Loucy (cell line): ENCODE measurements around the gene CSE1L.
A peak's percentile ranks its signal among the peaks of the same experiment; 100 is the strongest.

ENCODE experiments used
- H2AFZ ChIP-seq: fragments of 200-600 bp; sonication (generic); 2 replicates; pipeline ENCODE4 v1.6.0; 2016; ENCODE audit warnings: antibody characterized with exemption, mild to moderate bottlenecking, low read length, moderate library complexity
- H3F3A ChIP-seq: fragments of 200-600 bp; 2 replicates; pipeline ENCODE4 v1.6.0; 2016; ENCODE audit warnings: antibody characterized with exemption, low read depth, mild to moderate bottlenecking
- H3K27me3 ChIP-seq: fragments of 200-600 bp; sonication (generic); 2 replicates; pipeline ENCODE4 v1.6.1; 2014; ENCODE audit warnings: low read length, mild to moderate bottlenecking; ENCODE audit not compliant: insufficient read depth, poor library complexity, severe bottlenecking
- H3K36me3 ChIP-seq: fragments of 200-600 bp; sonication (generic); 2 replicates; pipeline ENCODE4 v1.6.1; 2016; ENCODE audit warnings: low read length; ENCODE audit not compliant: insufficient read depth
- H3K4me1 ChIP-seq: fragments of 200-600 bp; sonication (generic); 2 replicates; pipeline ENCODE4 v1.5.1; 2014; ENCODE audit warnings: low read length, mild to moderate bottlenecking; ENCODE audit not compliant: insufficient read depth, poor library complexity, severe bottlenecking
- H3K4me2 ChIP-seq: fragments of 200-600 bp; sonication (generic); 2 replicates; pipeline ENCODE4 v1.6.0; 2014; ENCODE audit warnings: antibody characterized with exemption, low read length, low read depth, mild to moderate bottlenecking; ENCODE audit not compliant: poor library complexity, severe bottlenecking
- H3K4me3 ChIP-seq: fragments of 200-600 bp; sonication (generic); 2 replicates; pipeline ENCODE4 v1.5.1; 2014; ENCODE audit warnings: low read length, mild to moderate bottlenecking, mixed read lengths; ENCODE audit not compliant: poor library complexity, severe bottlenecking
- H3K79me2 ChIP-seq: fragments of 200-600 bp; sonication (generic); 2 replicates; pipeline ENCODE4 v1.6.1; 2014; ENCODE audit warnings: low read length; ENCODE audit not compliant: insufficient read depth
- H3K9ac ChIP-seq: fragments of 200-600 bp; sonication (generic); 2 replicates; pipeline ENCODE4 v1.6.0; 2014; ENCODE audit warnings: mild to moderate bottlenecking, low read depth, low read length, moderate library complexity; ENCODE audit not compliant: poor library complexity, severe bottlenecking
- H3K9me2 ChIP-seq: fragments of 200-600 bp; sonication (generic); replicated peaks from 2 replicates; pipeline ENCODE4 v1.6.1; 2016; ENCODE audit warnings: low read depth, low read length, mixed read lengths
- H3K9me3 ChIP-seq: fragments of 200-600 bp; sonication (generic); 2 replicates; pipeline ENCODE4 v1.6.1; 2014; ENCODE audit warnings: mild to moderate bottlenecking, antibody characterized with exemption, low read length, low read depth; ENCODE audit not compliant: insufficient read depth
- H4K20me1 ChIP-seq: fragments of 200-600 bp; sonication (generic); 2 replicates; pipeline ENCODE4 v1.6.0; 2014; ENCODE audit warnings: antibody characterized with exemption, low read length, mild to moderate bottlenecking; ENCODE audit not compliant: insufficient read depth, poor library complexity, severe bottlenecking
- EZH2phosphoT487 ChIP-seq: fragments of 200-600 bp; IDR thresholded peaks from 2 replicates; pipeline ENCODE4 v1.6.1; 2018; ENCODE audit warnings: antibody characterized with exemption, mild to moderate bottlenecking, moderate library complexity, borderline replicate concordance
- TF ChIP-seq, protein P1 (sequence below): fragments of 200-600 bp; sonication (generic); conservative IDR thresholded peaks from 2 replicates; pipeline ENCODE4 v1.5.1; 2014; ENCODE audit warnings: mild to moderate bottlenecking, antibody characterized with exemption, low read length

CSE1L gene

DNA sequence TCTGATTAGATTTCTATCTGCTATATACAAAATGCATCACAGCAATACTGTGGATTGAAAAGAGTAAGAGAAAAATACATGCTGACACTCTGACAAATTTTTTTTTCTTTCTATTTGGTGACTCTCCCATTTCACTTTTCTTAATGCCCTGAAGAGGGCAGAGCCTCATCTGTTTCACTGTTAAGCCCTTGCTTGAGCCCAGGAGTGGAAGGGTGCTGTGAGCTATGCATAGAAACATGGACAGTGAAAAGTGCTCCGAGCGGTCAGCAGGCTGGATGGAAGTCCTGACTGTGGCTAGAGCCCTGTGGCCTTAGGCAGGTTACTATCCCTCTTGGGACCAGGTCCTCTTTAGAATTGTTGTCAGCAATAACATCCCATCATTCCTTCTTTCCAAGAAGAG, 17.4 kb upstream of the CSE1L start:
- Histone ChIP-seq H3K9me2 (no peaks in the 10 kb centered on the region), H2AFZ (no peak overlapping the region), H3K27me3 (no peaks in the 10 kb centered on the region), H3K9ac (no peak overlapping the region), H3K79me2 (no peaks in the 10 kb centered on the region), H3K4me2 (no peak overlapping the region), H3K9me3 (no peaks in the 10 kb centered on the region), H4K20me1 (no peaks in the 10 kb centered on the region), H3K36me3 (peaks cover 56% of the 10 kb centered on the region), H3K4me1 (no peaks in the 10 kb centered on the region), H3F3A (no peaks in the 10 kb centered on the region), H3K4me3 (no peak overlapping the region)
- TF ChIP-seq EZH2phosphoT487, result no peak
- TF ChIP-seq, protein P1, sequence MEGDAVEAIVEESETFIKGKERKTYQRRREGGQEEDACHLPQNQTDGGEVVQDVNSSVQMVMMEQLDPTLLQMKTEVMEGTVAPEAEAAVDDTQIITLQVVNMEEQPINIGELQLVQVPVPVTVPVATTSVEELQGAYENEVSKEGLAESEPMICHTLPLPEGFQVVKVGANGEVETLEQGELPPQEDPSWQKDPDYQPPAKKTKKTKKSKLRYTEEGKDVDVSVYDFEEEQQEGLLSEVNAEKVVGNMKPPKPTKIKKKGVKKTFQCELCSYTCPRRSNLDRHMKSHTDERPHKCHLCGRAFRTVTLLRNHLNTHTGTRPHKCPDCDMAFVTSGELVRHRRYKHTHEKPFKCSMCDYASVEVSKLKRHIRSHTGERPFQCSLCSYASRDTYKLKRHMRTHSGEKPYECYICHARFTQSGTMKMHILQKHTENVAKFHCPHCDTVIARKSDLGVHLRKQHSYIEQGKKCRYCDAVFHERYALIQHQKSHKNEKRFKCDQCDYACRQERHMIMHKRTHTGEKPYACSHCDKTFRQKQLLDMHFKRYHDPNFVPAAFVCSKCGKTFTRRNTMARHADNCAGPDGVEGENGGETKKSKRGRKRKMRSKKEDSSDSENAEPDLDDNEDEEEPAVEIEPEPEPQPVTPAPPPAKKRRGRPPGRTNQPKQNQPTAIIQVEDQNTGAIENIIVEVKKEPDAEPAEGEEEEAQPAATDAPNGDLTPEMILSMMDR, result peak; percentile 54

DNA sequence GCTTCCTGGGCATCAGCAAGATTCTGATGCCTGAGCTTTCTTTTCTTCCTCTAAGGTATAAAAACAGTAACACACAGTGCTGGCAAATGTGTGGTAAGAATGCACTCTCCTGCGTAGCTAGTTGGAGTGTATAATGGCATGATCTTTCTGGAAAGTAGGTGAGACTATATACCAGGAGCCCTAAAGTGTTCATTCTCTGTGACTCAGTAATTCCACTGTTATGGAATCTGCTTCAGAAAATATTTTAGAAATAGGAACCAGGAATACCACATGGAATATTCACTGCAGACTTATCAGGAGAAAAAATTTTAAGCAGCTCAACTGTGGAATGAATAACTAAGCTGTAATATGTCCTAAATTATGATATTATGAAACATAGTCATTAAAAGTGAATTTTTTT, 16.9 kb upstream of the CSE1L start:
- Histone ChIP-seq H3K4me1 (no peaks in the 10 kb centered on the region), H3K4me2 (no peak overlapping the region), H3K9me2 (no peaks in the 10 kb centered on the region), H3K9ac (no peak overlapping the region), H3K36me3 (peaks cover 54% of the 10 kb centered on the region), H3F3A (no peaks in the 10 kb centered on the region), H2AFZ (no peak overlapping the region), H3K79me2 (no peaks in the 10 kb centered on the region), H3K4me3 (no peak overlapping the region), H3K9me3 (no peaks in the 10 kb centered on the region), H3K27me3 (no peaks in the 10 kb centered on the region), H4K20me1 (no peaks in the 10 kb centered on the region)
- TF ChIP-seq, protein P1, result no peak
- no peak for TF ChIP-seq EZH2phosphoT487

DNA sequence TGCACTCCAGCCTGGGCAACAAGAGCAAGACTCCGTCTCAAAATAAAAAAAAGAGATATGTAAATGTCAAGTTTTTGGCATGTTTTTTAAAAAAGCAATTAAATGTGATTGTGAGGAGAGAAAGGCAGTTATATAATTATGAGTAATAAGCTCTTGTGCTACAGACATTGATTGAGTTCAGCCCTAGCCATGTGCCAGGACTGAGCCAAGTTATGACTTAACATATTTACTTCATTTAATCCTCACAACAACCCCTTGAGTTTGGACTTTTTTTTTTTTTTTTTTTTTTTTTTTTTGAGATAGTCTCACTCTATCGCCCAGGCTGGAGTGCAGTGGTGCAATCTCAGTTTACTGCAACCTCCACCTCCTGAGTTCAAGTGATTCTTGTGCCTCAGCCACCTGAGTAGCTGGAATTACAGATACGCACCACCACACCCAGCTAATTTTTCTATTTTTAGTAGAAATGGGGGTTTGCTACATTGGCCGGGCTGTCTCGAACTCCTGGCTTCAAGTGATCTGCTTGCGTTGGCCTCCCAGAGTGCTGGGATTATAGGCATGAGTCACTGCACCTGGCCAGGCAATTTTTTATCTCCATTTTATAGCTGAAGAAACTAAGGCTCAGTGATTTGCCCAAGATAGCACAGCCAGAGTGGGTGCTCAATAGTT, 15.0 kb upstream of the CSE1L start:
- Histone ChIP-seq H3K9me3 (no peaks in the 10 kb centered on the region), H3K9me2 (no peaks in the 10 kb centered on the region), H3K9ac (no peak overlapping the region), H3K4me3 (no peak overlapping the region), H3K36me3 (peaks cover 49% of the 10 kb centered on the region; the same call in 1 of the 2 replicates), H3K27me3 (no peaks in the 10 kb centered on the region), H2AFZ (no peak overlapping the region), H3K79me2 (no peaks in the 10 kb centered on the region), H3F3A (no peaks in the 10 kb centered on the region), H3K4me2 (no peak overlapping the region), H4K20me1 (no peaks in the 10 kb centered on the region), H3K4me1 (no peaks in the 10 kb centered on the region)
- TF ChIP-seq, protein P1, result no peak
- TF ChIP-seq EZH2phosphoT487, result no peak
